HG03457 (cell line): ENCODE measurements around the gene TXNDC11.

Experiments
- ATAC-seq: cut with Tn5 transposase; IDR thresholded peaks from one replicate; pipeline ENCODE4 v1.9.1; 2021; ENCODE audit warnings: moderate number of reproducible peaks; ENCODE audit not compliant: unreplicated experiment

TXNDC11 gene

DNA sequence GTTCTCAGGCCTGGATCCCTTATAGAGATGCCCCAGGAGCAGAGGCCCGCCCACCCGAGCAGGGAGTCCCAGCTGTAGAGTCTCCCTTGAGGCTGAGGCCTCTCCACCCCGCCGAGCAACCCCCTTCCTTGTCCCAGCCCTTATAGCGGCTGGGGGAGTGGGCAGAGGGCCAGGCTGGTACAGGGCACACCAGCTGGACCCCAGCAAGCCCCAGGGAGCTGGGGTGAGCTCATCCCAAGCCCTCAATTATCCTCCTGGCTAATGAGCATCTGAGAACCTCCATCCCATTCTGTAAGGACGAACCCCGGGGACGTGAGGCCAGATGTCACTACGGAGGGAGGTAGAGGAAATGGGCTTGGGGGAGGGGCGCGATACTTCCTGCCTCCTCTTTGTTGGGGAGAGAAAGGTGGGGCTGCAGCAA, 77.6 kb downstream of the TXNDC11 start:
- no peak for ATAC-seq

GRCh38 chr16:11662582-11662981, 80.1 kb downstream of the TXNDC11 start:
- no peak for ATAC-seq

GRCh38 chr16:11660565-11660964, 82.1 kb downstream of the TXNDC11 start:
- no peak for ATAC-seq

GRCh38 chr16:11658896-11659708, 83.6 kb downstream of the TXNDC11 start:
- no peak for ATAC-seq

- no peak for ATAC-seq
Observed at GRCh38 chr16:11657556-11657955, 85.1 kb downstream of the TXNDC11 start.

GRCh38 chr16:11655655-11656054, 87.0 kb downstream of the TXNDC11 start:
- ATAC-seq: no peak

DNA sequence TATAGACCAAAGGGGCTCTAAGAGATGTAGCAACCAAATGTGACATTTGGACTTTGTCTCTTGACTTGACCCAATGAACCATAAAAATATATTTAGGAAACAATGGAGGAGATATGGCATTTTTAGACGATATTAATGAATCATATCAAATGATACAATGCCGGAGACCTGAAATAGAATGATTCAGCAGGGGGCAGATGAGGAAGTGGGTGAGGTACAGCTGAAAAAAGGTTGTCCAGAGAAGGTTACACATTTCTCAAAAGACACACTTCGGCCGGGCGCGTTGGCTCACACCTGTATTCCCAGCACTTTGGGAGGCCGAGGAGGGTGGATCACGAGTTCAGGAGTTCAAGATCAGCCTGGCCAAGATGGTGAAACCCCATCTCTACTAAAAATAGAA, 90.9 kb downstream of the TXNDC11 start:
- no peak for ATAC-seq

DNA sequence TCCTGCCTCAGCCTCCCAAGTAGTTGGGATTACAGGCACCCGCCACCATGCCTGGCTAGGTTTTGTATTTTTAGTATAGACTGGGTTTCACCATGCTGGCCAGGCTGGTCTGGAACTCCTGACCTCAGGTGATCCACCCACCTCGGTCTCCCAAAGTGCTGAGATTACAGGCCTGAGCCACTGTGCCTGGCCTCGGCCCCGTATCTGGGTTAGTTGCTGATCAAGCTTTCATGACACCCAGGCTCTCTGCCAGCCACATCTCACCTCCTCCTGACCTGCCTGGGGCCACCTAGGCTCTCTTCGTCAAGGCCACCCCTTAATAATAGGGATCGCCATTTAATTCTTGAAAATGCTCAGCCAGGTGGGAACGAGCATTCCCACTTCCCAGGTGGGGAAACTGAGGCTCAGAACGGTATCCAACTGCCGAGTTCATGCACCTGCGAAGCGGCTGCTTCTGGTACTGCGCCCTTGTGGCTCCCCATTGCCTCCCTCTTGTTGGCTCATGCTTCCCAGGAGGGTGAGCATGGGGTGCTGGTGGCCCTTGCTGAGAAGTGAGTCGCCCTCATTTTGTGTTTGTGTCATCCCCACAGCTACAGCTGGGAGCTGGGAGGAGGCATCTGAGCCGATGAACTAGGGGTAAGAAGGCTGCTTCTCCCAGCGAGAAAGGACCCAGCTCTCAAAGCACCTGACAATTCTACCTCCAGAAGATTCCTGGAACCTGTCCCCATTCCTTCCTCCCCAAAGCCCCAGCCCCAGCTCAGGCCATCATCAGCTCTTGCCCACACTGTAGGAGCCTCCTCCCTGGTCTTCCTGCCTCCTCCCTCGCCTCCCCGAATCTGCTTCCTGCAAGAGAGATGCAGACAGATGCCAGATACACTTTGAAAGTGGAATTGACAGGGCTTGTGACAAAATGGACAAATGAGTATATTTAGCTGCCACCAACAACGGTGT, 91.7 kb downstream of the TXNDC11 start:
- no peak for ATAC-seq

DNA sequence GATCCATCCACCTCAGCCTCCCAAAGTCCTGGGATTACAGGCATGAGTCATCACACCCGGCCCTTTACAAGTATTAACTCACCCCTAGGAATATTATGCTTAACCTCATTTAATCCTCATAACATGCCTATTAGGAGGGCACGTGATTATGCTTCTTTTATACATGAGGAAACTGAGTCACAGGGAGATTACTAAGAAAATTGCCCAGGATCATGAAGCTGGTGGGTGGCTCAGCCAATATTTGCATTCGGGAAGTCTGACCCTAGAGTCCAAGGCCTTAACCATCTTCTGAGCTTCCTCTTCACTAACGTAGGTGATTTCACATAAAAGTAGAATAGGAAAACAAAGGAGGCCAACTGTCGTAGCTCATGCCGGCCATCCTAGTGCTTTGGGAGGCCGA, 93.4 kb downstream of the TXNDC11 start:
- ATAC-seq: no peak

GRCh38 chr16:11642765-11643116, 99.9 kb downstream of the TXNDC11 start:
- ATAC-seq: no peak

- no peak for ATAC-seq
Observed at GRCh38 chr16:11640987-11641817, 101.5 kb downstream of the TXNDC11 start.

- ATAC-seq: no peak
Observed at GRCh38 chr16:11639925-11640899, 102.4 kb downstream of the TXNDC11 start.

GRCh38 chr16:11639008-11639562, 103.6 kb downstream of the TXNDC11 start:
- no peak for ATAC-seq

GRCh38 chr16:11638140-11638539, 104.5 kb downstream of the TXNDC11 start:
- no peak for ATAC-seq

- no peak for ATAC-seq
Observed at GRCh38 chr16:11637320-11637719, 105.3 kb downstream of the TXNDC11 start.

- no peak for ATAC-seq
Observed at GRCh38 chr16:11636172-11636721, 106.4 kb downstream of the TXNDC11 start.

DNA sequence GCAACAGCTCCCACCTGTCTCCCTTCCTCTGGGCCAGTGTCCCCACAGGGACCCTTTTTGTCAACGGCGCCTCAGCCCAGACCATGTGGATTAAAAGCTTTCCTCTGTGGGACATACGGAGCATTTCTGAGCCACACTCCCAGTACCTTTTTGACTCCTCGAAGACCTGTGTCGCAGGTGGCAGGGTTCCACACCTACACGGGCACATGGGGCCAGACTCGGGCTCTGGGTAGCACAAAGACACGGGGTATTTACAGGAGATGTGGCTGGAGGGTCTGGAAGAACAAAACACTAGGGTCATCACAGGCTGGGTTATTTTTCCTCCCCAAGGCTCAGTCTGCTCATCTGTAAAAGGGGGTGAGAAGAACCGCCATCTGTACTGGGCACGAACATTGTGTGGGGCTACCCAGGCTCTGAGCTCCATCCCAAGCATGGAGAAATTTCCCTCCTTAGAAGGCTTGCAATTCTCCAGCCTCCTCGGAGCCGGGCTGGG, 106.9 kb downstream of the TXNDC11 start:
- no peak for ATAC-seq

DNA sequence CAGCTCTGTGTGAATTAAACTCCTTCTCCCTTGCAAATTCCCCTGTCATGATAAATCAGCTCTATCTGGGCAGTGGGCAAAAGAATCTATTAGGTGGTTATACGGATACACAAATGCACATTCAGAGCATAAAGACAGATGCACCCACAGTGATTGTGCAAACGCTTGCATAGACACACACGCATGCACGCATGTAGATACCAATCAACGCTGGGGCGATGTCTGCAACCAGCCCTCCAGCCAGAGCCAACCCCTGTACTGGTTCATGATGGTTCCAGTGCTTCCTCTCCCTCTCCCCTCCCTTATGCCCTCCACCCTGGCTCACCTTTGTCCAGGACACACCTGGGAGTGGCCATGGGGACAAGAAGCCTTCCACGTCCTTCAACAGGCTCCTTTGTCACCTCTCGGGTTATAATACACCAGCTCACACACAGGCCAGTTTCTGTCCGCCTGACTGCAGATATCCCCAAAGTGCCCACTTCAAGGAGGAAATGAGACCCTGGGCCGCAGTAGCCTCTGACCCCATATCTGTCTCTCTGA, 107.5 kb downstream of the TXNDC11 start:
- ATAC-seq: no peak

DNA sequence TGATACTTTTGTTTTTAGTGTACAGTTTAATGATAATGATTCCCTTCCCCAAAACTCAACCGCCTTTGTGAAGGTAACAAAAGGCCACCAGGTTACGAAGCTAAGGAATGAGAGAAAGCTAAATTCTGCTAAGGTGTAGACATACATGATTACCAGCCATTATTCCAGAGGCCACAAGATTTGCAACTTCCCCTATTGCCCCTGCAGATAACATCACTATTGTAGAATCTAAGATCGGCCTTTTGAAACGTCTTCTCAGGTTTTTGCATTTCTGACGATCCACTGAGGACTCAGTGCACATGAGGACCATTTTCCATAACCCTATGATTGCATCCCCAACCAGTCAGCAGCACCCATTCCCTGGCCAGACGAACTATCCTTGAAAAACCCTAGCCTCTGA, 108.3 kb downstream of the TXNDC11 start:
- no peak for ATAC-seq
